AG04450 (cell line): ENCODE data around the gene POLE. TPM values are rescaled to one million over a fixed set of nuclear protein-coding genes. Genes with fewer than 3 reads are reported as not detected.
A peak's percentile ranks its signal among the peaks of the same experiment; 100 is the strongest.

Source experiments
- CTCF ChIA-PET: fragments of 300-600, 350-600 bp; formaldehyde crosslinking; extraction: SDS; loops from one replicate; lab custom pipeline; 2022; ENCODE audit warnings: antibody characterized with exemption, inconsistent platforms; lab: Charles Lee
- POLR2A ChIA-PET: fragments of 350-600 bp; formaldehyde crosslinking; extraction: SDS; loops from one replicate; lab custom pipeline; 2021; ENCODE audit warnings: antibody characterized with exemption, inconsistent platforms; lab: Yijun Ruan, JAX
- DNase-seq: peaks from one replicate; pipeline ENCODE4 v3.0.0-alpha.2; 2011; ENCODE audit warnings: low read depth, low spot score
- H3K27ac ChIP-seq: one replicate; pipeline ENCODE4 v1.5.1; 2012; ENCODE audit warnings: low read depth, low read length, control low read depth
- H3K27me3 ChIP-seq: one replicate; pipeline ENCODE4 v1.6.0; 2012; ENCODE audit warnings: low read length; ENCODE audit not compliant: control insufficient read depth, insufficient read depth
- H3K4me3 ChIP-seq: 2 replicates; pipeline ENCODE4 v1.5.1; 2011; ENCODE audit warnings: mild to moderate bottlenecking, low read depth, low read length, control low read depth
- H3K9me3 ChIP-seq: 2 replicates; pipeline ENCODE4 v1.5.1; 2012; ENCODE audit warnings: low read length; ENCODE audit not compliant: control insufficient read depth, insufficient read depth
- CTCF ChIP-seq: IDR thresholded peaks from 2 replicates; pipeline ENCODE4 v1.5.1; 2011; ENCODE audit warnings: low read depth, low read length, control low read depth, inconsistent platforms
- polyA plus RNA-seq: library from polyadenylated mRNA; depleted of rRNA; stranded (reverse); fragments of >200 nt; gene quantifications from 2 replicates; pipeline ENCODE4 v1.2.3, GENCODE V29; 2011

POLE gene
- polyA plus RNA-seq, 1 experiment: 4.1 TPM

GRCh38 chr12:132734206-132734605, 47.1 kb upstream of the POLE start:
- POLR2A ChIA-PET: no interaction called here
- Histone ChIP-seq H3K27ac (peak overlapping the region; percentile 21), H3K9me3 (peaks cover 17% of the 10 kb centered on the region), H3K4me3 (no peak overlapping the region), H3K27me3 (no peaks in the 10 kb centered on the region)
- TF ChIP-seq CTCF: no peak
- DNase-seq: no peak
- CTCF ChIA-PET: no interaction called here

- no peak for TF ChIP-seq CTCF
- Histone ChIP-seq H3K9me3 (peaks cover 17% of the 10 kb centered on the region), H3K27ac (no peak overlapping the region), H3K27me3 (no peaks in the 10 kb centered on the region), H3K4me3 (no peak overlapping the region)
- POLR2A ChIA-PET: no interaction called here
- CTCF ChIA-PET: no interaction called here
- DNase-seq: no peak
Observed at GRCh38 chr12:132731574-132731973, 44.4 kb upstream of the POLE start.

GRCh38 chr12:132730353-132730752, 43.2 kb upstream of the POLE start:
- H3K9me3 ChIP-seq: peaks cover 14% of the 10 kb centered on the region
- no peak for TF ChIP-seq CTCF
- DNase-seq: no peak
- POLR2A ChIA-PET: no interaction called here
- no peaks in the 10 kb centered on the region for H3K27me3 ChIP-seq
- no peak overlapping the region for H3K27ac ChIP-seq
- no peak overlapping the region for H3K4me3 ChIP-seq
- CTCF ChIA-PET: no interaction called here

GRCh38 chr12:132729541-132730320, 42.6 kb upstream of the POLE start:
- ChIA-PET CTCF (no interaction called here), POLR2A (no interaction called here)
- no peak for DNase-seq
- no peak overlapping the region for H3K27ac ChIP-seq
- no peaks in the 10 kb centered on the region for H3K27me3 ChIP-seq
- peaks cover 14% of the 10 kb centered on the region for H3K9me3 ChIP-seq
- no peak for TF ChIP-seq CTCF
- H3K4me3 ChIP-seq: no peak overlapping the region

GRCh38 chr12:132728502-132728901, 41.4 kb upstream of the POLE start:
- Histone ChIP-seq H3K27me3 (no peaks in the 10 kb centered on the region), H3K4me3 (no peak overlapping the region), H3K27ac (no peak overlapping the region), H3K9me3 (peaks cover 14% of the 10 kb centered on the region)
- CTCF ChIA-PET: no interaction called here
- no peak for TF ChIP-seq CTCF
- no peak for DNase-seq
- POLR2A ChIA-PET: no interaction called here
